Trophoblast cell (in vitro differentiated cells and primary cell): Measurements from ENCODE around the gene CRYBB2.
"Not testable (repeated sequence)": the region's sequence is repeated elsewhere in the genome, so short reads cannot be mapped to it uniquely, and the experiment has no call there.

ENCODE experiments used
- DNase-seq, 2 donors: peaks; one replicate each; pipeline ENCODE4 v3.0.0-alpha.2; 2016
- H2AFZ ChIP-seq: 2 replicates; pipeline ENCODE4 v1.6.1; 2013; ENCODE audit warnings: low read length, moderate library complexity, mild to moderate bottlenecking; ENCODE audit not compliant: insufficient read depth, poor library complexity
- H2AK5ac ChIP-seq: 2 replicates; pipeline ENCODE4 v1.6.1; 2013; ENCODE audit warnings: mild to moderate bottlenecking, low read length
- H2BK120ac ChIP-seq: 2 replicates; pipeline ENCODE4 v1.6.1; 2013; ENCODE audit warnings: low read length, mild to moderate bottlenecking, moderate library complexity; ENCODE audit not compliant: insufficient read depth, poor library complexity
- H2BK12ac ChIP-seq: 2 replicates; pipeline ENCODE4 v1.6.1; 2013; ENCODE audit warnings: mild to moderate bottlenecking, low read length, moderate library complexity
- H2BK5ac ChIP-seq: 2 replicates; pipeline ENCODE4 v1.6.1; 2013; ENCODE audit warnings: low read length, low read depth, moderate library complexity, mild to moderate bottlenecking; ENCODE audit not compliant: poor library complexity
- H3K14ac ChIP-seq: 2 replicates; pipeline ENCODE4 v1.6.1; 2013; ENCODE audit warnings: mild to moderate bottlenecking, low read length
- H3K18ac ChIP-seq: 2 replicates; pipeline ENCODE4 v1.6.1; 2013; ENCODE audit warnings: mild to moderate bottlenecking, low read length
- H3K23ac ChIP-seq: 2 replicates; pipeline ENCODE4 v1.6.1; 2013; ENCODE audit warnings: low read length
- H3K27ac ChIP-seq: 2 replicates; pipeline ENCODE4 v1.5.1; 2013; ENCODE audit warnings: low read depth, mild to moderate bottlenecking, inconsistent platforms, low read length, moderate library complexity
- H3K27me3 ChIP-seq: 2 replicates; pipeline ENCODE4 v1.6.1; 2013; ENCODE audit warnings: inconsistent platforms, mild to moderate bottlenecking, low read length, moderate library complexity; ENCODE audit not compliant: insufficient read depth
- H3K36me3 ChIP-seq, 2 experiments: 1 replicate in 1 of 2; 2 replicates in 1 of 2; pipeline ENCODE4 v1.6.1; 2013; ENCODE audit warnings: low read length in 2 of 2, mild to moderate bottlenecking in 2 of 2, moderate library complexity in 1 of 2; ENCODE audit not compliant: insufficient read depth in 2 of 2, control insufficient read depth in 1 of 2
- H3K4ac ChIP-seq: 2 replicates; pipeline ENCODE4 v1.6.1; 2013; ENCODE audit warnings: low read depth, mild to moderate bottlenecking, low read length, moderate library complexity
- H3K4me1 ChIP-seq, 2 experiments: 1 replicate in 1 of 2; 2 replicates in 1 of 2; pipeline ENCODE4 v1.6.1; 2013; ENCODE audit warnings: low read length in 2 of 2, mild to moderate bottlenecking in 2 of 2, moderate library complexity in 1 of 2; ENCODE audit not compliant: insufficient read depth in 2 of 2, control insufficient read depth in 1 of 2
- H3K4me2 ChIP-seq: 2 replicates; pipeline ENCODE4 v1.6.1; 2013; ENCODE audit warnings: inconsistent platforms, mild to moderate bottlenecking, low read length, moderate library complexity
- H3K4me3 ChIP-seq: 2 replicates; pipeline ENCODE4 v1.5.1; 2013; ENCODE audit warnings: mild to moderate bottlenecking, low read depth, low read length, inconsistent platforms
- H3K79me1 ChIP-seq: one replicate; pipeline ENCODE4 v1.6.1; 2013; ENCODE audit warnings: low read length
- H3K79me2 ChIP-seq: 2 replicates; pipeline ENCODE4 v1.6.1; 2013; ENCODE audit warnings: low read length, mild to moderate bottlenecking; ENCODE audit not compliant: control insufficient read depth, insufficient read depth, poor library complexity
- H3K9ac ChIP-seq: 2 replicates; pipeline ENCODE4 v1.6.1; 2013; ENCODE audit warnings: mild to moderate bottlenecking, low read length
- H3K9me3 ChIP-seq: 2 replicates; pipeline ENCODE4 v1.6.1; 2013; ENCODE audit warnings: low read depth, mild to moderate bottlenecking, control low read depth, inconsistent platforms, low read length; ENCODE audit not compliant: insufficient read depth
- H4K12ac ChIP-seq: 2 replicates; pipeline ENCODE4 v1.6.1; 2013; ENCODE audit warnings: low read depth, mild to moderate bottlenecking, low read length, moderate library complexity
- H4K8ac ChIP-seq: 2 replicates; pipeline ENCODE4 v1.6.1; 2013; ENCODE audit warnings: low read depth, mild to moderate bottlenecking, low read length, moderate library complexity
- H4K91ac ChIP-seq: one replicate; pipeline ENCODE4 v1.6.1; 2013; ENCODE audit warnings: low read depth, mild to moderate bottlenecking, low read length, moderate library complexity
- WGBS: extraction: QIAGEN DNeasy Blood & Tissue Kit; methylation state at CpG from one replicate; pipeline ENCODE4 v1.1.7; 2013; ENCODE audit warnings: missing lambda C conversion rate; ENCODE audit not compliant: insufficient read length, insufficient coverage; ENCODE audit errors: extremely low coverage; 5-methylcytosine and 5-hydroxymethylcytosine counted together

CRYBB2 gene

DNA sequence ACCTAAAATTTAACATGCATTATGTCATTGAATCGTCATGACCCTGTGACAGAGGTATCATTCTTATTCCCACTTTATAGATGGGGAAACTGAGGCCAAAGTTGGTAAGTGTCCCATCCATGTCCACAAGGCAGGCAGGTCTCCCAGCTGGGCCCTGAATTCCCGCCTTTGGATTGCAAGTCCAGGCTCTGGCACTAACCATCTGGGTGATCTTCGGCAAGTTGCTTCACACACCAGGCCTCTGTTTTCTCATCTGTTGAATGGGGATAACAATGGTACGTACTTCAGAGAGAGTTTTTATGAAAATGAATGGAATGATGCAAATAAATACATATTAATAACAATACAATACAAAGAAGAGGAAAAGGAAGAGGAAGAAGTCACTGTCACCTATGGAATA is 16.4 kb upstream of the CRYBB2 start:
- Histone ChIP-seq H2BK5ac (no peak overlapping the region), H3K4me2 (no peak overlapping the region), H2AFZ (no peak overlapping the region), H3K18ac (no peak overlapping the region), H3K79me2 (no peaks in the 10 kb centered on the region), H3K4ac (no peak overlapping the region), H3K79me1 (no peaks in the 10 kb centered on the region), H3K4me1 (no peaks in the 10 kb centered on the region), H3K4me3 (no peak overlapping the region), H2BK12ac (no peak overlapping the region), H3K23ac (no peak overlapping the region), H2BK120ac (no peak overlapping the region), H3K27me3 (no peaks in the 10 kb centered on the region), H3K14ac (no peak overlapping the region), H2AK5ac (no peak overlapping the region), H3K9me3 (peaks cover 2% of the 10 kb centered on the region), H3K9ac (no peak overlapping the region), H3K27ac (no peak overlapping the region), H4K91ac (no peak overlapping the region), H3K36me3 (peaks cover 4 to 6% of the 10 kb centered on the region in 2 experiments), H4K12ac (no peak overlapping the region), H4K8ac (no peak overlapping the region)
- DNase-seq: no peak
- WGBS: no CpG with 5 or more reads among the region's 4 CpGs

DNA sequence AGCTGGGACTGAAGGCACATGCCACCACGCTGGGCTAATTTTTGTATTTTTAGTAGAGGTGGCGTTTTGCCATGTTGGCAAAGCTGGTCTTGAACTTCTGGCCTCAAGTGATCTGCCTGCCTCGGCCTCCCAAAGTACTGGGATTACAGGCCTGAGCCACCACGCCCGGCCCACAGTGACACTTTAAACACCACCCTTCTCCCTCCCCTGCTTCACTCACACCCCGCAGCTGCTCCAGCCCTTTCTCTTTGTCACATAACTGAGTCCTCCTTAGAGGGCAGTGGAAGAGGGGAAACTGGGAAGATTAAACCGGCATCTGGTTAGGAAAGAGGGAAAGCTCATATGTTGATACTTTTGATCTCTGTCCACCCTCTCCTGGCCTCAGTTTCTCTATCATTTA is 14.9 kb upstream of the CRYBB2 start:
- H3K9ac ChIP-seq, H4K8ac ChIP-seq, H3K27me3 ChIP-seq, H3K79me2 ChIP-seq, DNase-seq, H3K4ac ChIP-seq, H3K9me3 ChIP-seq, H3K4me3 ChIP-seq, H2AFZ ChIP-seq, H3K23ac ChIP-seq, H4K12ac ChIP-seq, H3K79me1 ChIP-seq, H2BK120ac ChIP-seq, H2BK5ac ChIP-seq, H3K27ac ChIP-seq, H3K36me3 ChIP-seq, H3K4me1 ChIP-seq, H2AK5ac ChIP-seq, H3K14ac ChIP-seq, H4K91ac ChIP-seq, H3K4me2 ChIP-seq, H2BK12ac ChIP-seq, H3K18ac ChIP-seq: not testable (repeated sequence)
- WGBS: no CpG with 5 or more reads among the region's 7 CpGs

DNA sequence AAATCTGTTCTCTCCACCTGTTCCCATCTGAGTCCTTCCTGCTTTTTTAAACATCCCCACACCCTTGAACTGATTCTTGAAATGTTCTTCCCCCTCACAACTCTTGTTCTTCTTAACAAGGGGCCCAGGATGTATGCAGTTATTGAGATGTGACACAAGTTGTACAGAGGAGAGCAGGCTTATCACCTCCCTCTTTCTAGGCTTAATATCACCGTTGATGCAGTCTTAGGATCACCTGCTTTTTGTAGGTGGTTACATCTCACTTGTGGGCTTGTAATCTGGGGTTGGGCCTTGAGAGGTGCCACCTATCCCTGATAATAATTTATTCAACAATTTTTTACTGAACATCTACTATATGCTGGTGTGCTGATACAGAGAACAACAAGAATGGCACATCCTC is 13.6 kb upstream of the CRYBB2 start:
- Histone ChIP-seq H2BK12ac (no peak overlapping the region), H2BK5ac (no peak overlapping the region)

DNA sequence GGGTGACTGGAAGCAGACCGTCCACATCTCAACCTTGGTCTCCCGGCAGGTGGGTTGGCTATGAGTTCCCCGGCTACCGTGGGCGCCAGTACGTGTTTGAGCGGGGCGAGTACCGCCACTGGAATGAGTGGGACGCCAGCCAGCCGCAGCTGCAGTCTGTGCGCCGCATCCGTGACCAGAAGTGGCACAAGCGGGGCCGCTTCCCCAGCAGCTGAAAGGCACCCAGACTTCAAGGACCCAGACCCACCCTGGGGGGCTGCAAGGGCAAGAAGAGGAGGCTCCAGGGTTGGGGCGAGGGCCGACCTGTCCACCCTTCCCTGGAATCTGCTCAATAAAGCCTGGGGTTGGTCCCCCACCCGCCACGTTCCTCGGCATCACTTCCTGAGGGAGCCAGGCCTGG is 12.4 kb upstream of the CRYBB2 start:
- no CpG with 5 or more reads among the region's 21 CpGs for WGBS
- no peak overlapping the region for H3K4ac ChIP-seq
- H2AK5ac ChIP-seq: no peak overlapping the region

More for the DNA sequence above, 13.6 kb upstream of the CRYBB2 start:
- H3K23ac ChIP-seq: no peak overlapping the region
- no peak overlapping the region for H3K18ac ChIP-seq
- no peak overlapping the region for H3K9ac ChIP-seq
- no CpG with 5 or more reads among the region's 1 CpG for WGBS
- H3K79me1 ChIP-seq: no peaks in the 10 kb centered on the region
- peaks cover 2% of the 10 kb centered on the region for H3K9me3 ChIP-seq
- H2AFZ ChIP-seq: no peak overlapping the region
- H3K4ac ChIP-seq: no peak overlapping the region
- no peak overlapping the region for H2BK120ac ChIP-seq
- H3K27ac ChIP-seq: no peak overlapping the region
- no peak for DNase-seq
- H4K8ac ChIP-seq: no peak overlapping the region
- H3K36me3 ChIP-seq: peaks cover 3 to 4% of the 10 kb centered on the region in 2 experiments
- H4K12ac ChIP-seq: no peak overlapping the region
- H4K91ac ChIP-seq: no peak overlapping the region
- no peaks in the 10 kb centered on the region for H3K79me2 ChIP-seq
- H3K27me3 ChIP-seq: no peaks in the 10 kb centered on the region
- no peak overlapping the region for H3K14ac ChIP-seq
- no peak overlapping the region for H3K4me2 ChIP-seq
- H2AK5ac ChIP-seq: no peak overlapping the region
- no peak overlapping the region for H3K4me3 ChIP-seq
- H3K4me1 ChIP-seq: no peaks in the 10 kb centered on the region

More for the DNA sequence above, 12.4 kb upstream of the CRYBB2 start:
- H3K79me1 ChIP-seq: no peaks in the 10 kb centered on the region
- no peak overlapping the region for H4K8ac ChIP-seq
- no peak overlapping the region for H2BK12ac ChIP-seq
- H4K12ac ChIP-seq: no peak overlapping the region
- H3K9me3 ChIP-seq: peaks cover 2% of the 10 kb centered on the region
- no peak overlapping the region for H3K27ac ChIP-seq
- H3K79me2 ChIP-seq: no peaks in the 10 kb centered on the region
- DNase-seq: no peak
- no peak overlapping the region for H3K18ac ChIP-seq
- H2AFZ ChIP-seq: no peak overlapping the region
- no peak overlapping the region for H3K23ac ChIP-seq
- no peak overlapping the region for H3K9ac ChIP-seq
- no peaks in the 10 kb centered on the region for H3K4me1 ChIP-seq
- H2BK5ac ChIP-seq: no peak overlapping the region
- H3K36me3 ChIP-seq: peaks cover 2 to 3% of the 10 kb centered on the region in 2 experiments
- H3K14ac ChIP-seq: no peak overlapping the region
- H3K4me2 ChIP-seq: no peak overlapping the region
- no peaks in the 10 kb centered on the region for H3K27me3 ChIP-seq
- no peak overlapping the region for H2BK120ac ChIP-seq
- no peak overlapping the region for H4K91ac ChIP-seq
- H3K4me3 ChIP-seq: no peak overlapping the region
